DMS153 (cell line): ENCODE data around the gene TUBG1.
A peak's percentile ranks its signal among the peaks of the same experiment; 100 is the strongest.
"Not testable (repeated sequence)": the region's sequence is repeated elsewhere in the genome, so short reads cannot be mapped to it uniquely, and the experiment has no call there.

Experiments used
- DNase-seq: peaks from one replicate; lab custom pipeline; 2025; lab: John Stamatoyannopoulos, UW

TUBG1 gene

DNA sequence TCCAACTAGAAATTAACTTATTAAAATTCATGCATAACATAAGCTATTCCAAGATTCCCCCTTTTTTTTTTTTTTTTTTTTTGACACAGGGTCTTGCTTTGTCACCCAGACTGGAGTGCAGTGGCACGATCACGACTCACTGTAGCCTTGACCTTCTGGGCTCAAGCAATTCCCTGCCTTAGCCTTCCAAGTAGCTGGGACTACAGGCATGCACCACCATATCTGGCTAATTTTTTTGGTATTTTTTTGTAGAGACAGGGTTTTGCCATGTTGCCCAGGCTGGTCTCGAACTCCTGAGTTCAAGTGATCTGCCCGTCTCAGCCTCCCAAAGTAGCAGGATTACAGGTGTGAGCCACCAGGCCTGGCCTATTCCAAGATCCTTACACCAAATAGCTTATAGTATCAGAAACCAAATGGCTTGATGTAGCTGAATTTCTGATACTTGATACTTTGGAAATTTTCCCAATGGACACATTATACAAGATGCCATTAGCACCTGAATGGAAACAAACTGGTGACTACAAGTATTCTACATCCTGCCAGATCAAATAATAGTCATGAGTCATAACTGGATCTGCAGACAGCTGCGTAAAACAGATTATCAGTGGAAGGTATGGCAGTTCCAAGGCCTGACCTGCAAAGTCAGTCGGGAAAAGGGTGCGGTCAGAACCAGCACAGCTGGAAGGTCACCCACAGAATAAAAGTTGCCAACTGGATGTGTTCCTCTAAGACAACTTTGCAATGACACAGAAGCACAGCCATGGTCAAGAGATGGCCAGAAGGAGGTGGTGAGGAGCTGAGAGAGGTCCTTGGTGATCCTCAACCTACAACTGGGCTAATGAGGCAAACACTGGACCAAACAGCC, 14.5 kb downstream of the TUBG1 start:
- DNase-seq, result peak; percentile 77

DNA sequence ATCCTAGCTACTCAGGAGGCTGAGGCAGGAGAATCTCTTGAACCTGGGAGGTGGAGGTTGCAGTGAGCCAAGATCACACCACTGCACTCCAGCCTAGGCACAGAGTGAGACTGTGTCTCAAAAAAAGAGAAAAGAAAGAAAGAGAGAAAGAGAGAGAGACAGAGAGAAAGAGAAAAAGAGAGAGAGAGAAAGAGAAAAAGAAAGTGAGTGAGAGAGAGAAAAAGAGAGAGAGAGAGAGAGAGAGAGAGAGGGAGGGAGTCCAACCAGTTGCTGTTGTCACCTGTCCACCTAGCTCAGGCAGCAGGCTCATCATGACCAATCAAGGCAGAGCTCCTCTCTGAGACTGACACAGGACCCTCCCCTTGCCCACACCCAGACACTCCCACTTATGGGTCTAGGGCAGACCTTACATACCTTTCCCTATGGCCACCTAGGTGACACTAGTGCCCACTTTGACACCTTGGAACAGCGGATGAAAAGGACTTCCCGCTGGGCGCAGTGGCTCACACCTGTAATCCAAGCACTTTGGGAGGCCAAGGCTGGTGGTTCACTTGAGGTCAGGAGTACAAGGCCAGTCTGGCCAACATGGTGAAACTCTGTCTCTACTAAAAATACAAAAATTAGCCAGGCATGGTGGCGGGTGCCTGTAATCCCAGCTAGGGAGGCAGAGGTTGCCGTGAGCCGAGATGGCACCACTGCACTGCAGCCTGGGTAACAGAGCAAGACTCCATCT, 17.7 kb downstream of the TUBG1 start:
- DNase-seq, result not testable (repeated sequence)

DNA sequence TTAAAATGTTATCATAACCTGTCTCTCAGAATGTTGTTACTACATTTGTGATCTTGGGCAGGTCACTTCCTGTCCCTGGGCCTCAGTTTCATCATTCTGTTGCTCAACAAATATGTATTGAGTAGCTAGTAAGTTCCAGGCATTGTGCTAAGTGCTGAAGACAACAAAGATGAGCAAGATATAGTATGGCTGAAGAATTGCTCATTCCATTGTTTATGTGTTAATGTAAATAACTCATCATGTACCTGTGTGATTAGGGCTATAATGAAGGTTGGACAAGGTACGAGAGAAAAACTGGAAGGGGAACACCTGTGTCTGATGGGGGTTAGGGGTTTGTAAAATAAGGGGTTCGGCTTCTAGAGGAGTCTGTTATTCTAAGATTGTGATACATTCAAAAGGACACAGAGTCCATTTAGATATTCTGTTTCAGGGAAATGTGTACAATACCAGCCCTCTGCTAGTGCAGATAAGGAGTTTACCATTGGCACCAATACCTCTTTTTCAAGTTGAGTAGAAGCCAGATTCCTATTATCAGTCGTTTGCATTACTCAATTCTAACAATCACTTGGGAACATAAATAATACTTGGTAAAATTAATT, 20.0 kb downstream of the TUBG1 start:
- no peak for DNase-seq

DNA sequence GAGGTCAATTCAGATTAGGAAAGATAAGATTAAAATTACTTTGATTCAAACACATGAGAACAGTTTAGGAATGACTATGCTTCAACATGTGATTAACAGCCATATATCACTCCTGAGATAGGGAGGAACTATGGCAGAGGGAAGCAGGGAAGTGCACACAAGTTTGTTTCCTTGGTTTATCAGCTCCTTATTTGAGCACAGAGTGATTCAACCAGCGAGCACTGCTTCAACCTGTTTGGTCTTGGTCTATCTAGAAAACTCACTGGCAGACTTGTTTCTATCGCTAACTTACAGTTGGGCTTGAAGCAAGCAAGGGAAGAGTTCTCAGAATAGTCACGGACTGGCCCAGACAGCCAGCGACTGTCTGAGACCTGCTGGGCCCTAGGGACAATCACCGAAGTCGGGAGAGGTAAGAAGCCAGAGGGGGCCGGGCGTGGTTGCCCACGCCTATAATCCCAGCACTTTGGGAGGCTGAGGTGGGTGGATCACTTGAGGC, 23.5 kb downstream of the TUBG1 start:
- DNase-seq, result no peak

DNA sequence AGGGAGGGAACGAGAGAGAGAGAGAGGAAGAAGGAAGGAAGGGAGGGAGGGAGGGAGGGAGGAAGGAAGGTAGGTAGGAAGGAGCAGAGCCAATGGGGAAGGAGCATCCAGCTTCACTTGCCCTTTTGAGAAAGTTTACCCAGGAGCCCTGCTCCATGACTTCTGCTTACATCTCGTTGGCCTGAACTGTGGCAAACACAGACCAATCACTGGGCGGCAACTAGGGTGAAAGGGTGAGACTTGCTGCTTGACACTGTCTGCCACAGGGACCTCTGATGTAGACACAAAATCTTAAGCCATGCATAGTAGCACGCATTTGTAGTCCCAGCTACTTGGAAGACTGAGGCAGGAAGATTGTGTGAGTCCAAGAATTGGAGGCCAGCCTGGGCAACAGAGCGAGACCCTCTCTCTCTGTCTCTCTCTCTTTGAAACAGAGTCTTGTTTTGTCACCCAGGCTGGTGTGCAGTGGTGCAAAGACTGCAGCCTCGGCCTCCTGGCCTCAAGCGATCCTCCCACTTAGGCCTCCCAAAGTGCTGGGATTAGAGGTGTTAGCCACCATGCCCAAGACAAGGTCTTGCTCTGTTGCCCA, 30.1 kb downstream of the TUBG1 start:
- DNase-seq, result no peak

DNA sequence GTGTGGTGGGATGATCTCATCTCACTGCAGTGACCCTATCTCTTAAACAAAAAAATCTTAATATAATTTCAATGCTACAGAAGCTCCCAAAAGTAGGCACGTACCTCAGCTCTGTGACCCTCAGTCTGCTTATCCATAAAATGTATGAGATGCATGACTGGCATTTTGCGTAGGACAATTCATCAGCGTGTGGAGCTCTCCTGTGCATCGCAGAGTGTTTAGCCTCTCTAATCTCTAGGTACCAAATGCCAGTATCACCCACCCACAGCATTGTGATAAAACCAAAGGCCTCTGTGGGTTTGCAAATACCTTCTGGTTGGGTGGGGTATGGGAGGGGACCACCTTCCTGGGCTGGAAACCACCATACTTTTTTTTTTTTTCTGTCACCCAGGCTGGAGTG, 30.6 kb downstream of the TUBG1 start:
- DNase-seq, result no peak

DNA sequence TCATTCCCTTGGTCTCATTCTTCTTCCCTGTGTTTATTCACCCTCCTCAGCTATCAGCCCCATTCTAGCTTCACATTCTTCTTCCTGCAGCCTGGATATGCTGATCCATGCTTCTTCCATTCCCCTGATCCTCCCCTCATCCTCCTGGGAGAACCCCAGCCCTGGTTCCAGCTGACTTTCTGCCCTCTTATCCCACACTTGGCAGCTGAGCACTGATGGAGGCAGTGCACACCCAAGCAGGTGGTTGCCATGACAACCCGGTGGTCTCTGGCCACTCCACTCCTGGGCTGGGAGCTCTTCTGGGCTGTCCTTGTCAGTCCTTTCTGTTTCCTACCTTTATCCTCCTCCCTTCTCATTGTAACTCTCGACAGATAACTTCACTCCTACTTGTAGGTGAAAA, 32.9 kb downstream of the TUBG1 start:
- no peak for DNase-seq

DNA sequence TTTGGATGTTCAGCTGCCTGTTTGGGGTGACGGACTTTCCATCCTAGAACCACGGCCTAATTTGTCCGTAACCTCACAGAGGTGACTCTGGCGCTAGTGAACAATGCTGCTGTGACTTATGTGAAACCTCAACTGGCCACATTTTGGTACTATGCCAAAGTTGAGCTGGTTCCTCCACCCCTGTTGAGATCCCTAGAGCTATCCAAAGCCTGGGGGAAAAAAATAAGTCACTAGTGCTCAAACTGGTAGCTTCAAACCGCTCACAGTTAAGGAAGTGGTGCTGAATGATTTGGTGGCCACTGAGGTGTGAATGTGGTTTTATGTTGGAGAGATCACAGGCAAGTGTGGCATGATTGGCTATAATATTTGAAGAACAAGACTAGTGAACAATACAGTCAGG, 38.3 kb downstream of the TUBG1 start:
- no peak for DNase-seq

DNA sequence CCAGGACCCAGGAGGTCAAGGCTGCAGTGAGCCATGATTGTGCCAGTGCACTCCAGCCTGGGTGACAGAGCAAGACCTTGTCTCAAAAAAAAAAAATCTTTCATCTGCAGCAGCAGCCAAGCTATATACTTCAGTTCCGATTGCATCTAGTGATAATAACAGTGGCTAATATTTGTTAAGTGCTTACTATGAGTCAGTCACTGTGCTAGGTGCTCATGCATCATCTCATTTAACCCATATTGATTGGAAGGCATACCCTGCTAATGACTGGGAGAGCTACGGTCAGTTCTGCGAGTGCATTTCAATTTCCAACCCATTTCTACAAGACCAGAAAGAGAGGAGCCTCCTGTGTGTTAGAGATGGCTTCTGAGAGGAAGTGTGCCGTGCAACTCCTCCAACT, 41.9 kb downstream of the TUBG1 start:
- no peak for DNase-seq

DNA sequence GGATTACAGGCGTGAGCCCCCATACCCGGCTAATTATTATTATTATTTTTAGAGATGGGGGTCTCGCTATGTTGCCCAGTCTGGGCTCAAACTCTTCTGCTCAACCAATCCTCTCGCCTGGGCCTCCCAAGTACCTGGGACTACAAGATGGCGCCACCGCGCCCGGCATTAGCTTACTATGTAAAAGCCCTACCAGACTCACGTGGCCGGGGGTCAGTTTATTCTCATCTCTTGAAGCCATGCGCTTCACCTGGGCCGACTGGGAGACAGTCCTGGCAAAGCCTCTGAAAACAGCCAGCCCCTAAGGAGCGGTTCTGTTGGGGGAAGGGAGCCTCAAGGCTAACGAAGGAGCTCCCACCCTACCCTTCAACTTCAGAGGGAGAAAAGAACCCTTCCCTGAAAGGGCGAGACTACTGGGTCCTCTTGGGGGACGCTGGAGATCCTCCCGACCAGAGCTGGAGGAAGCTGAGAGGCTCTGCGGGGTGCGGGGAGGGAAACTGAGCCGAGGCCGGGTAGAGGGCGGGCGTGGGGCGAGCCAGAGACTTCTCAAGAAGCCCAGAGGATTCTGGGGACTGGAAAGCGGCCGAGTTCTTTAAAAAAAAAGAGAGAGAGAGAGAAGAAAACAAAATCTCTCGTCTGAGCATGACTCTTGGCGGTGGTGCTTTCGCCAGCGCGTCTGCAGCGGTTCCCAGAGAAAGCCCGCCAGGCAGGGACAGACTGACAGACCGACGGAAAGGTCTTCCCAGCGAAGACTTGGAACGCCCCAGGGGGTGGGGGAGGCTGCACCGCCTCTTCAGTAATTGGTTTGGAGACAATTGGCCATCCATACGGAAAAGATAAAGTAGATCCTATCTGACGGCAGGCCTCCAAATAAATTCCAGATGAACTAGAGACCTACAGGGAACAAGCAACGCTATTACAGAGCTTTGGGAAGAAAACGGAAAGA, 44.0 kb downstream of the TUBG1 start:
- no peak for DNase-seq

DNA sequence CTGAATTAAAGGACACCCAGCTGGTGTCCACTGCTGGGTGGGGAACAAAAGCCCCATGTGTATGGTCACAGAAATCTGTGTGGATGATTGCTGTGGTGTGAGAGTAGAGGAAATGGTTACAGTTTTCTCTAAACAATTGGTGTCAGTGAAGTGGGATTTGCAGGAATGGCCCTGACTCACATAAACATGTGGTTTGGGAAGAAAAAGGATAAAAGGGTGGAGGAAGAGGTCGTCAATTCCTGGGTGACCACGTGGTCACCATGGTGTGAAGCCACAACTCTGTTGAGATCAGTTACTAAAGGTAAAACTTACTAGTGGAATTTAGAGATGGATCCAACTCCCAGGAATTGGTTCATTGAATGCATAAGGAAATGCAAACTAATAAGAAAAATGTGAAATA, 46.0 kb downstream of the TUBG1 start:
- DNase-seq, result no peak

DNA sequence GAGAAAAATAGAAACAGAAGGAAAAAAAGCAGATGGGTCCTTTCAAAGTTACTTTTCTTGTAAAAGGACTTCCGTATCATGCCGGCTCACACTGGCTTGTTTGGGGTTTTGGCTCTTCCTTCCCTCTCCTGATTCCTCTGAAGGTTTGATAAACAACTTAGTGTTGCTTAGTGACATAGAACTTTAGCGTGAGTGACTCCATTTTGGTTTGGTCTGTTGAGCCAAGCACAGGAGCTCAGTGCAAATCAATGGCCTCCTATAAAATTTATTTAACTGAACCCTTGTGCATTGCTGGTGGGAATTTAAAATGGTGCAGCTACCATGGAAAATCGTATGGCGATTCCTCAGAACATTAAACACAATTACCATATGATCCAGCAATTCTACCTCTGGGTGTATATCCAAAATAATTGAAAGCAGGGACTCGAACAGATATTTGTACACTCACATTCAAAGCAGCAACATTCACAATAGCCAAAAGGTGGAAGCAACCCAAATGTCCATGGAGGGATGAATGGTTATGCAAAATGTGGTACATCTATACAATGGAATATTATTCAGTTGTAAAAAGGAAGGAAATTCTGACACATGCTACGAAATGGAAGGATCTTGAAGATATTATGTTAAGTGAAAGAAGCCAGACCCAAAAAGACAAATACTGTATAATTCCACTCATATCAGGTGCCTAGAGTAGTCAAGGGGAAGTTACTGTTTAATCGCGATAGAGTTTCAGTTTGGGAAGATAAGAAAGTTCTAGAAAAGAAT, 48.5 kb downstream of the TUBG1 start:
- no peak for DNase-seq

DNA sequence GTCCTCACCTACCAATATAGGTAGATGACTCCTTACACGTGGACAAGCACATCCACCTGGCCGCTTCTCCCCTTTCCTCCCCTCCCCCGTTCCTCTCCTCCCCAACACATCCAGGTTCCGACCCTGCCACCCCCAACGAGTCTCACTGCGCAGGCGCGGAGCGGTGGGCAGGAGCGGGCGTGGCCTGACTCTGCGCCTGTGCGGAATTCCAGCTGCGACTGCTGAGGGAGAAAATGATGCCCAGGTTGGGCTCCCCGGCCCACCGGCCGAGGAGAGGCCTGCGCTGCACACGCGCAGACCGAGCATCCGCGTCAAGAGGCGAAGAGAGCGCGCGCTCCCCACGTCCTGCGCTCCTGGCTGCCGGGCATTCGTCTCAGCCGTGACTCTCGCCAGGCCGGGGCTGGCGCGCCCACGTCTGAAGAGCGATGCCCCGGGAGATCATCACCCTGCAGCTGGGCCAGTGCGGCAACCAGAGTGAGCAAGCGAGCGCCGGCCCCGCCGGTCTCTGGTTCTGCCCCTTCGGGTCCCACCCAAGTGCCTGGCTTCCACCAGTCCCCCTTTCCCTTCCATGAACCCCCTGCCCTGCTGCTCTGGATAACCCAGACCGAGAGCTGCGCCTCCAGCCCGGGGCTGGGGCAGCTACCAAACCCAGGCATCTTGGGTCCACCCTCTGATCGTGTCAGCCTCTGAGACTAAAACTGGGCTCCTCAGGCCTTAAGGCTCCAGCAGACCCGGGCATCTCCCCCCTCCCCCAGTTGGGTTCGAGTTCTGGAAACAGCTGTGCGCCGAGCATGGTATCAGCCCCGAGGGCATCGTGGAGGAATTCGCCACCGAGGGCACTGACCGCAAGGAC, 49.8 kb downstream of the TUBG1 start, which contains the start of gene TUBG2:
TSS of gene TUBG2 (plus strand) at position 206 of the 853 bp plus-strand sequence. CDS start at position 426, 220 bp downstream.
- peak; percentile 91 for DNase-seq

DNA sequence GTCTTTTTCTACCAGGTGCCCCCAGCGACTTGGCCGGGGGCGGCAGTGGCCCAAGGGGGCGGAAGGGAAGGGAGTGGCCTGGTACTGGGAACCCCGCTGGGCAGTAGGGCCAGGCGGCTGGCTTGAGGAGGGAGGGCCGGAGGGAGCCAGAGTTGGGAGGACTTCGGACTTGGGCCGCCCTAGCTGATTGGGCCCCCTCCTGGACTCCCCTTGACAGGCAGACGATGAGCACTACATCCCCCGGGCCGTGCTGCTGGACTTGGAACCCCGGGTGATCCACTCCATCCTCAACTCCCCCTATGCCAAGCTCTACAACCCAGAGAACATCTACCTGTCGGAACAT, 50.4 kb downstream of the TUBG1 start:
- not testable (repeated sequence) for DNase-seq

DNA sequence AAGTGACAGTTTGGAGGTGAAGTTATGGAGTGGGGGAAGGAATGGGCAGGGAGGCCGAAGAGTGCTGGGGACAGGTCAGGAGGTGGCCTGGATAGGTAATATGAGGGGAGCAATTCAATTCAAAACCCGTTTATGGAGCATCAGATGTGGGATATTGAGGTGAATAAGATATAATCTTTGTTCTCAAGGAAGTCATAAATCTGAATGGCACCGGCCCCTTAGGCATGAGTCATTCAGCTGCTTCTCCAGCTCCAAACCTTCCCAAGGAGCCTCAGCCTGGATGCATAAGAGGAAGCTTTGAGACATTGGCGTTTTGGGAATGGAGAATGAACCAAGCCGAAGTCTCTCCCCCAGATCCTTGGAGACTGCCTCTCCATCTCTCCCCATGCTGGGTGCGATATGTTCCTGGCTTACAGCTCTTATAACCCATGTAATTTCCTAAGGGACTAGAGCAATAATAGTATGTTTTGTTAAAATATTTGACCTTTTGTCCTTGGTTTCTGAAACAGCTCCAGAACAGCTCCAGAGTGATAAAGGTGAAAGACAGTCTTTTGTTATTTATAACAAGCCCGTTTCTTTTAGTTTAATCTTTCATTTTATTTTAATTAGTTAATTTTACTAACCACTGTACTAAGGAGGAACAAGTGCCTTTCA, 51.3 kb downstream of the TUBG1 start:
- DNase-seq, result no peak
